HG03175 (cell line): Measurements from ENCODE around the gene TRMT112.
A peak's percentile ranks its signal among the peaks of the same experiment; 100 is the strongest.

ENCODE experiments used
- ATAC-seq: cut with Tn5 transposase; IDR thresholded peaks from one replicate; pipeline ENCODE4 v1.9.1; 2021; ENCODE audit warnings: mild to moderate bottlenecking, moderate library complexity; ENCODE audit not compliant: unreplicated experiment

The TRMT112 gene

DNA sequence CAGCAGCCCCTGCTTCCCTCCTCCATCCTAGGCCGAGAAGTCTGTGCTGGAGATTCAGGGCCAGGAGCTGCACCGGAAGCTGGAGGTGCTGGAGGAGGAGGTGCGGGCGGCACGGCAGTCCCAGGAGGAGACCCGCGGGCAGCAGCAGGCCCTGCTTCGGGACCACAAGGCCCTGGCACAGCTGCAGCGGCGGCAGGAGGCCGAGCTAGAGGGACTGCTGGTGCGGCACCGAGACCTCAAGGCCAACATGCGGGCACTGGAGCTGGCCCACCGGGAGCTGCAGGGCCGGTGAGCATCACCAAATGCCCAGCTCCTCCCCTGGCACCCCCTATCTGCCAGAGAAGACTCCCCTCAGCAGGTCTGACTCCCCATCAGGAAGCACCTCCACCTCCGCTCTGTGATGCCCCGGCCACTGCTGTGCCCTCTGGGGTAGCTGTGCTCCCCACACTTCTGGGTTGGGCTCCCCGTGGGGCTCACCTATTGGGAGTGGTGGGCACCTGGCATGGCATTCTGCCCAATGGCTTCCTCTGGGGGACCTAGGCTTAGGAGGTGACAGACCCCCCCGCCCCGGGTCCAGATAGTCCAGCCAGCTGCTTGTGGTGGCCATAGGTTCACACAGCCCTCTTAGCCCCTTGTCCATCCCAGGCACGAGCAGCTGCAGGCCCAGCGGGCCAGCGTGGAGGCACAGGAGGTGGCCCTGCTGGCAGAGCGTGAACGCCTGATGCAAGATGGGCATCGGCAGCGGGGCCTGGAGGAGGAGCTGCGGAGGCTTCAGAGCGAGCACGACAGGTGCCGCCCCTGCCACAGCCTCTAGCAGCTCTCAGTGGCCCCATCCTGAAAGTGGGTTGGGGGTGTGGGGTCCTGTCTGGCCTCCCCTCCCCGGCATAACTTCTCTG, 35.0 kb upstream of the TRMT112 start:
- no peak for ATAC-seq

- ATAC-seq, result no peak
Measured at GRCh38 chr11:64351136-64351631, 33.8 kb upstream of the TRMT112 start.

- ATAC-seq, result no peak
Measured at GRCh38 chr11:64349404-64349803, 32.0 kb upstream of the TRMT112 start.

- ATAC-seq, result no peak
Measured at GRCh38 chr11:64349025-64349387, 31.6 kb upstream of the TRMT112 start.

GRCh38 chr11:64348383-64349024, 31.1 kb upstream of the TRMT112 start:
- ATAC-seq, result no peak

GRCh38 chr11:64347193-64347867, 30.0 kb upstream of the TRMT112 start:
- ATAC-seq, result no peak

DNA sequence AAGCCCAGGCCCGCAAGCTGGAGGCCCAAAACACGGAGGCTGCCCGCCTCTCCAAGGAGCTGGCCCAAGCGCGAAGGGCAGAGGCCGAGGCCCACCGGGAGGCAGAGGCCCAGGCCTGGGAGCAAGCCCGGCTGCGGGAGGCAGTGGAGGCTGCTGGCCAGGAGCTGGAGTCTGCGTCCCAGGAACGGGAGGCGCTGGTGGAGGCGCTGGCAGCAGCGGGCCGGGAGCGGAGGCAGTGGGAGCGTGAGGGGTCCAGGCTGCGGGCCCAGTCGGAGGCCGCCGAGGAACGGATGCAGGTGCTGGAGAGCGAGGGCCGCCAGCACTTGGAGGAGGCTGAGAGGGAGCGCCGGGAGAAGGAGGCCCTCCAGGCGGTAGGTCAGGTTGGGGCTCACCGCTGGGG, 27.4 kb upstream of the TRMT112 start:
- no peak for ATAC-seq

GRCh38 chr11:64343767-64344559, 26.6 kb upstream of the TRMT112 start:
- ATAC-seq, result no peak

- ATAC-seq, result no peak
Measured at GRCh38 chr11:64342869-64343745, 25.7 kb upstream of the TRMT112 start.

DNA sequence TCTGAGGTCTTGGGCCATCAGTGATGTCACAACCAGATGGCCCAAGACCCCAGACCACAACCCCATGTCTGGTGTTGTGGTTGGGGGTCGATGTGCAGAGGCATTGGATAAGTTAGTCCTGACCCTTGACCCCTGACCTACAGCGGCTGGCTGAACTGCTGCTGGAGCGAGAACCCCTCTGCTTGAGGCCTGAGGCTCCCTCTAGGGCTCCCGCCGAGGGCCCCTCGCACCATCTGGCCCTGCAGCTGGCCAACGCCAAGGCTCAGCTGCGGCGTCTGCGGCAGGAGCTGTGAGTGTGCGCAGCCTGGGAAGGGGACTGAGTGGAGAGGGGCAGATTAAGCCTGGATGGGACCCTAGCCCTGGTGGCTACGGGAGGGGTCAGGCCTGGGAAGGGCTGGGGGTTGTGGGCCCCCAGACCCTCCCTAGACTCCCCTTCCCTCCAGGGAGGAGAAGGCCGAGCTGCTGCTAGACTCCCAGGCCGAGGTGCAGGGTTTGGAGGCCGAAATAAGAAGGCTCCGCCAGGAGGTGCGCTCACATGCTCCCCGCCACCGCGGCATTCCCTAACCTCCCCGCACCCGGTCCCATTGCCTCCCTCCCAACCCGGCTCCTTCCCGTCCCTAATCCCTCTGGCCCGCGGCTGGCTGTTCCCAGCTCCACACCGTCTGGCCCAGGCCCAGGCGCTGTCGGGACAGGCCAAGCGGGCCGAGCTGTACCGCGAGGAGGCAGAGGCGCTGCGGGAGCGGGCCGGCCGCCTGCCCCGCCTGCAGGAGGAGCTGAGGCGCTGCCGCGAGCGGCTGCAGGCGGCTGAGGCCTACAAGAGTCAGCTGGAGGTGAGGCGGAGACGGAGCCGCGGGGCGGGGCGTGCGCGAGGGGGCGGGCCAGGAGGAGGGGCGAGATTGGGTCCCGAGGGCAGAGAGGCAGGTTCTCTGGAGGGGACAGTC, 24.8 kb upstream of the TRMT112 start:
- ATAC-seq, result peak; percentile 42

DNA sequence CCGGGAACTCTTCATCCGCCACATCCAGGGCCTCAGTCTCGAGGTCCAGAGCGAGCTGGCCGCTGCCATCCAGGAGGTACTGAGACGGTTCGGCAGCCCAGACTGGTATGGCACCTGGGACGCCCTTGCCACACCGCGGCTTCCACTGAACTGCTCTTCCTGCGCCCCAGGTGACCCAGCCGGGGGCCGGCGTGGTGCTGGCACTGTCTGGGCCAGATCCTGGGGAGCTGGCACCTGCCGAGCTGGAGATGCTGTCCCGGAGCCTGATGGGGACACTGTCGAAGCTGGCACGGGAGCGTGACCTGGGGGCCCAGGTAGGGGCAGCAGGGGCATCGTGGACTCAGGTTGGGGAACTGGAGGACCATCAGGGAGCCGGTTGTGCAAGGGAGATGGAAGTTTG, 24.1 kb upstream of the TRMT112 start:
- no peak for ATAC-seq

- ATAC-seq, result peak; percentile 45
Measured at GRCh38 chr11:64340671-64341335, 23.4 kb upstream of the TRMT112 start.

GRCh38 chr11:64339754-64340408, 22.5 kb upstream of the TRMT112 start, which contains the start of gene CCDC88B:
Gene CCDC88B, plus strand, starts transcription at chr11:64340204. Its CDS starts 63 bp downstream, at chr11:64340267.
- ATAC-seq, result peak; percentile 56

GRCh38 chr11:64339286-64339685, 21.9 kb upstream of the TRMT112 start:
- ATAC-seq, result no peak

DNA sequence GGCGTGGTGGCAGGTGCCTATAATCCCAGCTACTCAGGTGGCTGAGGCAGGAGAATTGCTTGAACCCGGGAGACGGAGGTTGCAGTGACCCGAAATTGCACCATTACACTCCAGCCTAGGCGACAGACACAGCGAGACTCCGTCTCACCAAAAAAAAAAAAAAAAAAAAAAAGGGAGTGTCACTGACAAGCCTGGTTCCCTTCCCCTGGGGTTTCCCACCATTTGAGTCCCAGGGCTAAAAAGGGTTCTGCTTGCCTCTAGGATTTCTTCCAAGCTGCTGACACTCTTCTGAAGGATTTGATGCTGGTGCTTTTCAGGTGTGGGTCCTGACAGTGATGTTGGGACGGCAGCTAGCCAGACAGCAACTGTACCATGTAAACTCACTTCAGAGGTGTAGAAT, 21.4 kb upstream of the TRMT112 start:
- no peak for ATAC-seq

GRCh38 chr11:64337538-64338249, 20.3 kb upstream of the TRMT112 start:
- ATAC-seq, result no peak
